Testis (tissue), 2 donors: ENCODE results near the gene CMKLR1.

Source experiments
- CTCF ChIP-seq, 3 experiments: fragments of 450-650 bp in 2 of 3; fragments of 200-600 bp in 1 of 3; sonication (generic) in 1 of 3; IDR thresholded peaks; one replicate each; pipeline ENCODE4 v1.5.1; 2016 to 2019; ENCODE audit warnings: antibody characterized with exemption in 3 of 3, mild to moderate bottlenecking in 2 of 3, moderate library complexity in 1 of 3
- POLR2A ChIP-seq: fragments of 450-650 bp; IDR thresholded peaks from one replicate; pipeline ENCODE4 v1.6.1; 2017; ENCODE audit warnings: antibody characterized with exemption, mild to moderate bottlenecking, moderate library complexity

- TF ChIP-seq CTCF (IDR thresholded peaks at IDR 0.05) (no peak), POLR2A (no peak)
Measured at GRCh38 chr12:108319277-108320234, 19.6 kb downstream of the CMKLR1 start.
